OCI-LY1 (cell line): ENCODE results near the gene NOG.

Experiments used
- H2AFZ ChIP-seq: fragments of 200-600 bp; sonication (generic), shearing (Covaris generic); 2 replicates; pipeline ENCODE4 v1.6.0; 2014; ENCODE audit warnings: antibody characterized with exemption, mild to moderate bottlenecking, low read length
- H3F3A ChIP-seq: fragments of 200-600 bp; sonication (generic), shearing (Covaris generic); 2 replicates; pipeline ENCODE4 v1.6.0; 2014; ENCODE audit warnings: mild to moderate bottlenecking, antibody characterized with exemption, low read length, moderate library complexity; ENCODE audit not compliant: insufficient read depth
- H3K27ac ChIP-seq: fragments of 200-600 bp; sonication (generic); 2 replicates; pipeline ENCODE4 v1.5.1; 2014; ENCODE audit warnings: low read length, mixed run types, mild to moderate bottlenecking, low read depth; ENCODE audit not compliant: poor library complexity, severe bottlenecking
- H3K27me3 ChIP-seq: fragments of 200-600 bp; sonication (generic); 2 replicates; pipeline ENCODE4 v1.6.0; 2014; ENCODE audit warnings: antibody characterized with exemption, mild to moderate bottlenecking, low read length, moderate library complexity; ENCODE audit not compliant: insufficient read depth
- H3K36me3 ChIP-seq: fragments of 200-600 bp; sonication (generic); 2 replicates; pipeline ENCODE4 v1.6.1; 2014; ENCODE audit warnings: mild to moderate bottlenecking, antibody characterized with exemption, low read length, moderate library complexity, mixed read lengths; ENCODE audit not compliant: insufficient read depth
- H3K4me1 ChIP-seq: fragments of 200-600 bp; sonication (generic); 2 replicates; pipeline ENCODE4 v1.5.1; 2014; ENCODE audit warnings: mild to moderate bottlenecking, low read length, moderate library complexity; ENCODE audit not compliant: insufficient read depth, severe bottlenecking
- H3K4me2 ChIP-seq: fragments of 200-600 bp; sonication (generic), shearing (Covaris generic); 2 replicates; pipeline ENCODE4 v1.6.1; 2014; ENCODE audit warnings: low read length
- H3K4me3 ChIP-seq: fragments of 200-600 bp; sonication (generic); 2 replicates; pipeline ENCODE4 v1.5.1; 2014; ENCODE audit warnings: low read length, low read depth, mild to moderate bottlenecking, mixed read lengths; ENCODE audit not compliant: poor library complexity, severe bottlenecking
- H3K79me2 ChIP-seq: fragments of 200-600 bp; shearing (Covaris generic); 2 replicates; pipeline ENCODE4 v1.6.1; 2016; ENCODE audit warnings: mixed run types, low read length, mixed read lengths; ENCODE audit not compliant: insufficient read depth
- H3K9ac ChIP-seq: fragments of 200-600 bp; sonication (generic), shearing (Covaris generic); 2 replicates; pipeline ENCODE4 v1.6.1; 2014; ENCODE audit warnings: mild to moderate bottlenecking, low read length, mixed read lengths
- H3K9me2 ChIP-seq: fragments of 200-600 bp; sonication (generic), shearing (Covaris generic); 2 replicates; pipeline ENCODE4 v1.6.1; 2014; ENCODE audit warnings: low read depth, mild to moderate bottlenecking, low read length, mixed read lengths
- H3K9me3 ChIP-seq: fragments of 200-600 bp; shearing (Covaris generic); 2 replicates; pipeline ENCODE4 v1.6.1; 2014; ENCODE audit warnings: low read length, mixed read lengths
- H4K20me1 ChIP-seq: fragments of 200-600 bp; sonication (generic), shearing (Covaris generic); 2 replicates; pipeline ENCODE4 v1.6.0; 2016; ENCODE audit warnings: mild to moderate bottlenecking, low read length; ENCODE audit not compliant: insufficient read depth
- EZH2 ChIP-seq: fragments of 200-600 bp; sonication (generic), shearing (Covaris generic); IDR thresholded peaks from 2 replicates; pipeline ENCODE4 v1.8.0; 2017; ENCODE audit warnings: borderline replicate concordance, mixed run types, mild to moderate bottlenecking, antibody characterized with exemption, low read length, moderate library complexity, mixed read lengths
- TF ChIP-seq, protein P1 (sequence below): fragments of 200-600 bp; sonication (generic), shearing (Covaris generic); IDR thresholded peaks from 2 replicates; pipeline ENCODE4 v1.5.1; 2017; ENCODE audit warnings: mild to moderate bottlenecking, antibody characterized with exemption, low read length, moderate library complexity, mixed read lengths

The NOG gene

DNA sequence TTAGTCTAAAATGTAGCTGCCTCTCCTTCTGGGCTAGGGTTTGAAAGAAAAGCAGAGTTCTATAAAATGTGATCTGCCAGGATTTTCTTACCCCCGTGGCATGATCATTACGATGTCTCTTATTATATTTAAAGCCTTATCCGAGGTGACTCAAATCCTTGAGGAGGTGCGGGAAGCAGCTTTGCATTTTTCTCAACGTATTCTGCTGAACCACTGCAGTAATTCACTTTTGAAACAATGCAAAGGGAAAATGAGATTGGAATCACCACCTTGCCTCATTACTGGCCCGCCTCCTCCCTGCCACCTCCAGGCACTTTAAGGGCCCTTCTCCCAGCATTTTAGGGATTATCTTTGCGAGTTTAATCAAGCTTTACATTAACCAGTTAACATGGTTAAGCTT lies 9.7 kb upstream of the NOG start:
- no peak for TF ChIP-seq EZH2
- TF ChIP-seq, protein P1, sequence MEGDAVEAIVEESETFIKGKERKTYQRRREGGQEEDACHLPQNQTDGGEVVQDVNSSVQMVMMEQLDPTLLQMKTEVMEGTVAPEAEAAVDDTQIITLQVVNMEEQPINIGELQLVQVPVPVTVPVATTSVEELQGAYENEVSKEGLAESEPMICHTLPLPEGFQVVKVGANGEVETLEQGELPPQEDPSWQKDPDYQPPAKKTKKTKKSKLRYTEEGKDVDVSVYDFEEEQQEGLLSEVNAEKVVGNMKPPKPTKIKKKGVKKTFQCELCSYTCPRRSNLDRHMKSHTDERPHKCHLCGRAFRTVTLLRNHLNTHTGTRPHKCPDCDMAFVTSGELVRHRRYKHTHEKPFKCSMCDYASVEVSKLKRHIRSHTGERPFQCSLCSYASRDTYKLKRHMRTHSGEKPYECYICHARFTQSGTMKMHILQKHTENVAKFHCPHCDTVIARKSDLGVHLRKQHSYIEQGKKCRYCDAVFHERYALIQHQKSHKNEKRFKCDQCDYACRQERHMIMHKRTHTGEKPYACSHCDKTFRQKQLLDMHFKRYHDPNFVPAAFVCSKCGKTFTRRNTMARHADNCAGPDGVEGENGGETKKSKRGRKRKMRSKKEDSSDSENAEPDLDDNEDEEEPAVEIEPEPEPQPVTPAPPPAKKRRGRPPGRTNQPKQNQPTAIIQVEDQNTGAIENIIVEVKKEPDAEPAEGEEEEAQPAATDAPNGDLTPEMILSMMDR: no peak
- Histone ChIP-seq H3K36me3 (no peaks in the 10 kb centered on the region), H3K9me3 (no peaks in the 10 kb centered on the region), H3K9me2 (no peaks in the 10 kb centered on the region), H4K20me1 (no peaks in the 10 kb centered on the region), H3K79me2 (no peaks in the 10 kb centered on the region), H3F3A (no peaks in the 10 kb centered on the region), H3K4me2 (no peak overlapping the region), H3K9ac (no peak overlapping the region), H3K4me3 (no peak overlapping the region), H3K4me1 (no peaks in the 10 kb centered on the region), H2AFZ (no peak overlapping the region), H3K27me3 (no peaks in the 10 kb centered on the region; the same call in 1 of the 2 replicates), H3K27ac (no peak overlapping the region)

DNA sequence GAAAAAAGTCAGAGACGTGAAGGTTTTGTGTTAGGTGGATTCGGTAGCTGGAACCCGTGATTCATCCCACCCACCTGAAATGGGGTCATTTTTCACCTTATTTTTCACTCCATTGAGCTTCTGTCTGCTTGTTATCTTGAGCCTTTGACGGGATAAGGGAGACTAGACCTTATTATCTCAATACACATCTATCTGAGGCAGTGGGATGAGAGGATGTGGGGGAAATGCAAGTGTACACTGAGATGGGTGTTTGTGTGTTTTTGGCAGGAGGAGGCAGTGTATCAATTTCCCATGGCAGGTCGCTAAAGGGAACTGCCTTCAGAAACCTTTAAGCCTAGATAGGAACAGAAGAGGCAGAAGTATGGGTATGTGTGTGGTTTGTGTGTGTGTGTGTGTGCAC lies 6.2 kb upstream of the NOG start:
- Histone ChIP-seq H2AFZ (no peak overlapping the region), H3K9me2 (no peaks in the 10 kb centered on the region), H3K9ac (no peak overlapping the region), H3K27me3 (peaks cover 8% of the 10 kb centered on the region; the same call in 1 of the 2 replicates), H3F3A (no peaks in the 10 kb centered on the region), H3K4me2 (no peak overlapping the region), H3K79me2 (no peaks in the 10 kb centered on the region), H3K36me3 (no peaks in the 10 kb centered on the region), H3K27ac (no peak overlapping the region), H3K9me3 (no peaks in the 10 kb centered on the region), H3K4me3 (no peak overlapping the region), H4K20me1 (no peaks in the 10 kb centered on the region), H3K4me1 (no peaks in the 10 kb centered on the region)
- no peak for TF ChIP-seq EZH2
- TF ChIP-seq, protein P1: no peak

DNA sequence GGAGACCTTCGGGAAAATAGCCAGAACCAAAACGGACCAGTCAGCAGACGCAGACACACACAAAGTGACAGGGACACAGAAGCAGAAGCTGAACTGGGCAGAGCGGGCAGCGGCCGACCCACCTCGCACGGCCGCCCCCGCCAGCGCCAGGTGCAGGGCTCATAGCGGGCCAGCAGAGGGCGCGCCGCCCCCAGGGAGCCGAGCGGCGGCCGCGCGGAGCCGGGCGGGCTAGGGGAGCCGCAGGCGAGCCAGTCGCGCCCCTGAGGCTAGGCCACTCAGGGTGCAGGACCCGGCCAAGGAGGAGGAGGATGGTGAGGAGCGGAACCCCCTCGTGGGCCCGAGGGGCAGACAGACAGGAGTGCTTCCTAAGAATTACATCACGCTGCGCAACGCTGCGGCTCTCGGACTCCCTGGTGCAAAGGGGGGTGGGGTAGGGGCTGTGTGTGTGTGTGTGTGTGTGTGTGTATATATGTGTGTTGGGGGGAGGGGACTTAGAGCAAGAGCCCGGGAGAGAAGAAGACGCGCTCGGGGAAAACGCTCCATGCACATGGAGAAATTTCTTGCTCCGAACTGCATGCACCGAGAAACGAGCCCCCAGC lies 913 bp upstream of the NOG start:
- H3K9me3 ChIP-seq: no peaks in the 10 kb centered on the region
- H2AFZ ChIP-seq: no peak overlapping the region
- peak overlapping the region; percentile 36; the same call in 1 of the 2 replicates for H3K4me2 ChIP-seq
- H3K36me3 ChIP-seq: no peaks in the 10 kb centered on the region
- no peak overlapping the region for H3K9ac ChIP-seq
- H3K27me3 ChIP-seq: peaks cover 8% of the 10 kb centered on the region; the same call in 1 of the 2 replicates
- H3F3A ChIP-seq: no peaks in the 10 kb centered on the region
- H3K79me2 ChIP-seq: no peaks in the 10 kb centered on the region
- H4K20me1 ChIP-seq: no peaks in the 10 kb centered on the region
- H3K9me2 ChIP-seq: no peaks in the 10 kb centered on the region
- TF ChIP-seq, protein P1: peak; percentile 70
- no peak for TF ChIP-seq EZH2
- no peak overlapping the region for H3K27ac ChIP-seq
- no peaks in the 10 kb centered on the region for H3K4me1 ChIP-seq
- no peak overlapping the region for H3K4me3 ChIP-seq
